SH-SY5Y (cell line): ENCODE results near the gene NFKB1.

Experiments used
- GATA2 ChIP-seq: IDR thresholded peaks from 2 replicates; pipeline ENCODE4 v1.6.1; 2011; ENCODE audit warnings: mild to moderate bottlenecking, low read depth, low read length
- GATA3 ChIP-seq: IDR thresholded peaks from 2 replicates; pipeline ENCODE4 v1.6.1; 2011; ENCODE audit warnings: low read depth, mild to moderate bottlenecking, low read length, moderate library complexity

Gene NFKB1

GRCh38 chr4:102627831-102628523 is 126.8 kb downstream of the NFKB1 start:
- TF ChIP-seq GATA3: no peak
- TF ChIP-seq GATA2: no peak

DNA sequence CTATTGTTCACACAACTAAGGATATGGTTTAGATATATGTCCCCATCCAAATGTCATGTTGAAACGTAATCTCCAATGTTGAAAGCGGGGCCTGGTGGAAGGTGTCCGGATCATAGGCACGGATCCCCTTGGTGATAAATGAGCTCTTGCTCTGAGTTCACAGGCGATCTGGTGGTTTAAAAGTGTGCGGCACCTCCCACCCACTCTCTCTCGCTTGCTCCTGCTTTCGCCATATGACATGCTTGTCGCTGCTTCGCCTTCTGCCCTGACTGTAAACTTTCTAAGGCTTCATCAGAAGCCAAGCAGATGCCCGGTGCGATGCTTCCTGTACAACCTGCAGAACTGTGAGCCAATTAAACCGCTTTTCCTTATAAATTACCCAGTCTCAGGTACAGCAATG is 128.5 kb downstream of the NFKB1 start:
- no peak for TF ChIP-seq GATA2
- no peak for TF ChIP-seq GATA3

DNA sequence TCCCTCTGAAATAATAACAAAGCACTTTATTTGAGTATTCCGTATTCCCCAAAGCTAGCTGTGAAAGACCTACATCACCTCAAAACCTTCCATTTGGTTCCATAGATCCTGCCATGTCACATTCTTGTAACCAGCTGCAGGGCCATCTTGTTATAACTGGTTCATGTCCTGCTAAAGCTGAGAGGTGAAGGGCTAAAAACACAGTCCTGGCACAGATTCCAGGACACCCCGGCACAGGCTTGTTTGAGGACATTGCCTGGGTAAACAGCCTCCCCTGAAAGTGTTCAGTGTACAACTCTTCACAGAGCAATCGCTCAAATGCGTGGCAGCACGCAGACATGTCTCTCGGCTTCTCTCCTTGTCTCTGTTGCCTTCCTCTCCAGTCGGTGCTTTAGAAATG is 130.5 kb downstream of the NFKB1 start:
- TF ChIP-seq GATA2 (no peak), GATA3 (no peak)

DNA sequence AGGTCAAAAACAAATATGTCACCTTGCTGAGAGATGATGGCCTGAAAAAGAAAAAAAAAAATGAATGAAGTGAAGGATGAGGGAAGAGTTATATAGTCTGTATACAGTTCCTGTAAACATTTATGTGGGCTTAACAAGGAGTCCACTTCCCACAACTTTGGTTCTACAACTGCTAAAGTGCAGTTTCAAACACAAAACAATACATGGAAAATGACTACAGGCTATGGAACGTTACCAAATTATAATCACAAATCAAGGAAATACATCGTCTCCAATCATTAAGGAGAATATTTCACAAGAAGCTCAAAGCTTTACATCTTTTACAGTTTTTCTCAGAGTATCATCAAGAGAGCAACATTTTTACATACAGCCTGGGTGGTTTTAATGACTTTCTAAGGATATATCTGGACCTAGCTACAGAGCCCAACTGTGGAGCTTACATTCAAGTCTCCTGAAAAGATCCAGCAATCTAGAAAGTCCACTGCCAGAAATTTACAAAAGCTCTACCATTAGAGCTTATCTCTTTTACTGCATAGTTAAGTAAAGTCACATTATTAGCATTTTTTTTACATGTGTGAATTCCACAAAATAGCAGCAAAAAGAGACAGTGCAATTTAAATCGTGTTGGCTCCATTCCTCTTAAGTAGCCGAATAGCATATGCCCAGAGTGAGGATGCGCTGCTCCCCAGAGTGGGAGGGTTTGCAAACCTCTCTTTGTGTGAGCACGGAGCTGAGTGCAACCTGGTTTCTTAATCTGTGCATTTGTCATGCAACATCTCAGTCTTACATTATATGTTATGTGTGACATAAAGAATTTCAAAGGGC is 131.3 kb downstream of the NFKB1 start:
- TF ChIP-seq GATA3 (no peak), GATA2 (no peak)

DNA sequence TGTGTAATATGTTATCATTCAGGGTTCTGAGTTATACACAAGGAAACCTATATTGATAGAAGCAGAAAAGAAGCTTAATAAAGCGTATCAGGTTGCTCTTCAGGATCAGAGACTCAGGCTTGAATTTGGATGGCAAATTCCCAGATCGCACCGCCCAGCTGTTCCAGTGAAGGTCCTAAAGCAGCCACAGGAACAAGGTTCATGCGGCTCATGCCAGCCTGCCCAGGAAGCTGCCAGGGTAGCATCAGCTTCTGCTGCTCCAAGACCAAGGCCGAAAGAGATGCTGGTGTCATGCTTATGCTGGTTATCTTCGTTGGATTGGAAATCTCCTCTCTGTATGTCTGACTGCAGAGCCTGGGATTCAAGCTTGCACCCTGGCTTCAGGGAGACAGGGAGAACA is 131.9 kb downstream of the NFKB1 start:
- TF ChIP-seq GATA2 (no peak), GATA3 (no peak)

- TF ChIP-seq GATA3: no peak
- no peak for TF ChIP-seq GATA2
Measured at GRCh38 chr4:102637391-102637790, 136.2 kb downstream of the NFKB1 start.

- no peak for TF ChIP-seq GATA3
- no peak for TF ChIP-seq GATA2
Measured at GRCh38 chr4:102638621-102639020, 137.5 kb downstream of the NFKB1 start.

DNA sequence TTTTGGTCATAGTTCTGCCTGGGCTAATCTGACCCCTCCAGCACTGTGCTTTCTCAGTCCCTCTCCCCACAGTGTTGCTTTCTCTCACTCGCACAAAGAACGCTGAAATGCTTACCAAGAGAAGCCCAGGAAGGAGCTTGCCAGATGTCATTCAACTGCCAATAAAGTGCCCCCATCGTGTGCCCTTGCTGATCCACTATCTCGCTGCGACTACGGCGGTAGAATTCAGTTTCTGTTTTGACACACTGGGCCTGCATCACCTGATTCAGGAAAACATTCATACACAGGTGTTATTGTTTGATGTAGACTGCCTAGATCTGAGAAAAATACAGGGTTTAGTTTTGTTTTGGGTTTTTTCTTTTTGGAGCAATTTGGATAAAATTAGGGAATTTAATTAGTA is 138.4 kb downstream of the NFKB1 start:
- TF ChIP-seq GATA2 (no peak), GATA3 (no peak)

GRCh38 chr4:102640669-102641068 is 139.5 kb downstream of the NFKB1 start:
- TF ChIP-seq GATA3: no peak
- no peak for TF ChIP-seq GATA2

- TF ChIP-seq GATA2: no peak
- no peak for TF ChIP-seq GATA3
Measured at GRCh38 chr4:102641793-102642192, 140.6 kb downstream of the NFKB1 start.

DNA sequence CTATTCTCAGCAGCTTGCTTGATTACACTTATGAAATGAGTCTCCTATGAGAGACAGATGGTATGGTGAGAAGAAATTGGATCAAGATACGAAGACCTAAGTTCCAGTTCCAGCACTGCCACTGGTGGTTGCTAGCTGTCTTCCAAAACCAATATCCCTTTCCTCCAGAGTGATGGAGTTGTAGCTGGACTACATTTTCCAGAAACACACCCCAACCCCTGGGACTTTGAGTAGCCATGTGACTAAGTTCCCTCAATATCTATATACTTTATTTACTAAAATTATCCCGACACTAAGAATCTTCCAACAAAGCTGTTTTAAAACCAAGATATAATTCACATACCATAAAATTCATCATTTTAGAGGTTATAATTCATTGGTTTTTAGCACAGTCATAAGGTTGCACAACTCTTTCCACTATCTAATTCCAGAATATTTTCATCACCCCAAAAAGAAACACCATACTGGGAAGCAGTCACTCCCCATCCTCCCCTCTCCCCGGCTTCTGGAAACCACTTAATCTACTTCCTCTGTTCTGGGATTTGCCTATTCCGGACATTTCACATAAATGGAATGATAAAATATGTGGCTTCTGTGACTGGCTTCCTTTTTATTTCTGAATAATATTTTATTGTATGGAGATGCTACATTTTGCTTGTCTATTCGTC is 141.6 kb downstream of the NFKB1 start:
- TF ChIP-seq GATA3: no peak
- TF ChIP-seq GATA2: no peak

DNA sequence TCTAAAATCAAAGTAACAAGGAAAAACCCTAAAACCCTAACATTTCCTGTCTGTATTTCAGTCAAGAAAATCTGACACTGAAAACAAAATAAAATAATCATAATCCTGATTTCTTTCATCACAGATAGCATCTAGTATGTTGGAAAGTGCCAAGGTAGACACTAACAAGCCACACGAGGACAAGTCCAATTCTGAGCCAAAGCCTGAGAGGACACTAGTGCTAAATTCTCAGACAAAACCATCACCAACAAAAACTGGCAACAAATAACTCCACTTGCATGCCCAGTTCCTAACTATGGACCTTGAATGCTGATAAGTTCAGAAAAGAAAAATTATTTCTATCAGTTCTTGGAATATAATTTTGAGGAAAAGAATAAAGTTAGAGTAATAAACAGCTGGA is 146.0 kb downstream of the NFKB1 start:
- no peak for TF ChIP-seq GATA3
- no peak for TF ChIP-seq GATA2

DNA sequence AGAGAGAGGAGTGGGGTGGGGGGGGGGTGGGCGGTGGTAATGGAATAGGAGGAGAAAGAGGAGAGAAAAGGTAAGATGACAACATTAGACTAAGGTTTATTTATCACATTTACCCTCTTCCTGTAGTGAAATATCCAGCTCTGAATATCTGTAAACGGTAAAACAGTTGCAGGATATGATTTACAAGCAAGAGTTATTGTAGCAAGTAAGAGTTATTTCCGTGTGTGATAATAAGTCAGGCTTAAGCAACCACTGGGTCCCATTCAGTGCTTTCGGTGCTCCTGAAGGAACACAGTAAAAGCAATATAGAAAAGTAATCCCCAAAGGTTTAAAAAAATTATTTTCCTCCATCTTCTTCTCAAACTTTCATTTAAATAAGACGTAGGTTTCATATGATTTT is 156.0 kb downstream of the NFKB1 start:
- TF ChIP-seq GATA2 (no peak), GATA3 (no peak)

- TF ChIP-seq GATA3 (no peak), GATA2 (no peak)
Measured at GRCh38 chr4:102663073-102663472, 161.9 kb downstream of the NFKB1 start.
